ENCODE measurements around the gene SMYD3.
"Not testable (repeated sequence)": the region's sequence is repeated elsewhere in the genome, so short reads cannot be mapped to it uniquely, and the experiment has no call there.

Gene SMYD3

DNA sequence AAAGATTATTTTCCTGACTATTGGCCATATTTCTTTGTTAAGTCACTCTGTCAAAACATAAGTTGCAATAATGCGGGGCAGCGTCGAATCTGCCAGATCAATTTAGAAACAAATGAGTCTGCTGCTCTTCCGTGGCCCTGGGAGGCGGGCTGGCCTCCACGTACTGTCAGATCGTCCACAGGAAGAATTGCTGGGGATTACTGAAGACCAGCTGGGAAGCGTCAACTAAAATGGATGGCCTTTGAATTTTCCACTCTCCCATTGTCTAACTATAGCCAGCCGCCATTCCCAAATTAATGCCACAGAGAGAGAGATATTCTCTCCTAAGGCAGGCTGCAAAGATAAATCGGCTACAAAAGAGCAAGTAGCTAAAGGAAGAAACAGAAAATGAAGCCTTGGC lies 560.2 kb downstream of the SMYD3 start:
- DNase-seq, result no peak
- in situ Hi-C loops (cut with HindIII; ENCODE audit: low pct_ligation_motif_present, low sequenced_read_pairs), result no loop called here
- H3K27ac ChIP-seq, result no peak overlapping the region
- H3K36me3 ChIP-seq (replicated peaks), result no peaks in the 10 kb centered on the region
- H3K4me3 ChIP-seq (ENCODE audit: low read depth, low read length), result no peak overlapping the region
- TF ChIP-seq, protein P1, sequence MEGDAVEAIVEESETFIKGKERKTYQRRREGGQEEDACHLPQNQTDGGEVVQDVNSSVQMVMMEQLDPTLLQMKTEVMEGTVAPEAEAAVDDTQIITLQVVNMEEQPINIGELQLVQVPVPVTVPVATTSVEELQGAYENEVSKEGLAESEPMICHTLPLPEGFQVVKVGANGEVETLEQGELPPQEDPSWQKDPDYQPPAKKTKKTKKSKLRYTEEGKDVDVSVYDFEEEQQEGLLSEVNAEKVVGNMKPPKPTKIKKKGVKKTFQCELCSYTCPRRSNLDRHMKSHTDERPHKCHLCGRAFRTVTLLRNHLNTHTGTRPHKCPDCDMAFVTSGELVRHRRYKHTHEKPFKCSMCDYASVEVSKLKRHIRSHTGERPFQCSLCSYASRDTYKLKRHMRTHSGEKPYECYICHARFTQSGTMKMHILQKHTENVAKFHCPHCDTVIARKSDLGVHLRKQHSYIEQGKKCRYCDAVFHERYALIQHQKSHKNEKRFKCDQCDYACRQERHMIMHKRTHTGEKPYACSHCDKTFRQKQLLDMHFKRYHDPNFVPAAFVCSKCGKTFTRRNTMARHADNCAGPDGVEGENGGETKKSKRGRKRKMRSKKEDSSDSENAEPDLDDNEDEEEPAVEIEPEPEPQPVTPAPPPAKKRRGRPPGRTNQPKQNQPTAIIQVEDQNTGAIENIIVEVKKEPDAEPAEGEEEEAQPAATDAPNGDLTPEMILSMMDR (IDR thresholded peaks at IDR 0.05; ENCODE audit: low read depth, low read length, missing control alignments), result no peak
- no peaks in the 10 kb centered on the region for H3K27me3 ChIP-seq (replicated peaks)

DNA sequence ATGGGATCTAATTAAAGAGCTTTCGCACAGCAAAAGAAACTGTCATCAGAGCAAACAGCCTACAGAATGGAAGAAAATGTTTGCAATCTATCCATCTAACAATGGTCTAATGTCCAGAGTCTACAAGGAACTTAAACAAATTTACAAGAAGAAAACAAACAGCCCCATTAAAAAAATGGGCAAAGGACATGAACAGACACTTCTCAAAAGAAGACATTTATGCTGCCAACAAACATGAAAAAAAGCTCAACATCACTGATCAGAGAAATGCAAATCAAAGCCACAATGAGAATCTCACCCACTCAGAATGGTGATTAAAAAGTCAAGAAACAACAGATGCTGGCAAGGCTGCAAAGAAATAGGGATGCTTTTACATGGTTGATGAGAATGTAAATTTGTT lies 561.9 kb downstream of the SMYD3 start:
- H3K36me3 ChIP-seq (replicated peaks); H3K4me3 ChIP-seq (ENCODE audit: low read depth, low read length); H3K27me3 ChIP-seq (replicated peaks); DNase-seq; in situ Hi-C loops (cut with HindIII; ENCODE audit: low pct_ligation_motif_present, low sequenced_read_pairs); H3K27ac ChIP-seq: not testable (repeated sequence)

DNA sequence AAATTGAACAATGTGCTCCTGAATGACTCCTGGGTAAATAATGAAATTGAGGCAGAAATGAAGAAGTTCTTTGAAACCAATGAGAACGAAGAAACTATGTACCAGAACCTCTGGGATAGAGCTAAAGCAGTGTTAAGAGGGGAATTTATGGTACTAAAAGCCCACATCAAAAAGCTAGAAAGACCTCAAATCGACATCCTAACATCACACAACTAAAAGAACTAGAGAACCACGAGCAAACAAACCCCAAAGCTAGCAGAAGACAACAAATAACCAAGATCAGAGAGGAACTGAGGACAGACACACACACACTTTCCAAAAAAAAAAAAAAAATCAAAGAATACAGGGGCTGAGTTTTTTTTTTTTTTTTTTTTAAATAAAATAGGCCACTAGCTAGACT lies 564.2 kb downstream of the SMYD3 start:
- no peak overlapping the region for H3K27ac ChIP-seq
- TF ChIP-seq, protein P1 (IDR thresholded peaks at IDR 0.05; ENCODE audit: low read depth, low read length, missing control alignments), result no peak
- in situ Hi-C loops (cut with HindIII; ENCODE audit: low pct_ligation_motif_present, low sequenced_read_pairs), result no loop called here

DNA sequence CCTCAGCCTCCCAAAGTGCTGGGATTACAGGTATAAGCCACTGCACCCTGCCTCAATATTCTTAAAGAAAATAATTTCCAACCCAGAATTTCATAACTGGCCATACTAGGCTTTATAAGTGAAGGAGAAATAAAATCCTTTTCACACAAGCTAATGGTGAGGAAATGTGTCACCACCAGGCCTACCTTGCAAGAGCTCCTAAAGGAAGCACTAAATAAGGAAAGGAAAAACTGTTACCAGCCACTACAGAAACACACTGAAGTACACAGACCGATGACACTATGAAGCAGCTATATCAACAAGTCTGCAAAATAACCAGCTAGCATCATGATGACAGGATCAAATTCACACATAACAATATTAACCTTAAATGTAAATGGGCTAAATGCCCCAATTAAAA lies 565.3 kb downstream of the SMYD3 start:
- H3K27ac ChIP-seq; in situ Hi-C loops (cut with HindIII; ENCODE audit: low pct_ligation_motif_present, low sequenced_read_pairs): not testable (repeated sequence)

More for the DNA sequence above, 564.2 kb downstream of the SMYD3 start:
- no peaks in the 10 kb centered on the region for H3K36me3 ChIP-seq (replicated peaks)
- no peak overlapping the region for H3K4me3 ChIP-seq (ENCODE audit: low read depth, low read length)
- no peaks in the 10 kb centered on the region for H3K27me3 ChIP-seq (replicated peaks)
- no peak for DNase-seq

DNA sequence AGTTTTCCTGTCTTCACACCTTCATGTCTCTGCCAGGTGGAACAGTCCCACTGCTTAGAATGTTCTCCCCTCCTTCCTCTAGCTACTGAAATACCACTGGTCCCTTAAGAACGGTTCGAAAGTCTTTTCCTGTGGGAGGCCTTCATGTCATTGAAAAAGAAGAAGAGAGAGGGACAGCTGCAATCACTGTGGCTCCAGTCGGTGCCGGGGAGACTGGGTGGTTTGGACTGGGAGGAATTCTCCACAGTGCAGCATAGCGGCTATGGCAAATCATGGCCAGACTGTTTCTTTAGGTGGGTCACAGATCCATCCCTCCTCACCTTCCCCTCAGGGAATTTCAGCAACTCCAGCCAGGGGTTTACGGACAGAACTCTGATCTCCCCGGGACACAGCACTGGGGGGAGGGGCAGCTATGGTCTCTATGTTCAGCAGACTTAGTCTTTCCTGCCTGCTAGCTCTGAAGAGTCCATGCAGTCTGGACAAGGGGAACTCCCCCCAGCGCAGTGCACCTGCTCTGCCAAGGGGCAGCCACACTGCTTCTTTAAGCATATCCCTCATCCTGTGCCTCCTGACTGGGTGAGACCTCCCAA lies 567.2 kb downstream of the SMYD3 start:
- in situ Hi-C loops (cut with HindIII; ENCODE audit: low pct_ligation_motif_present, low sequenced_read_pairs), result no loop called here

More for the DNA sequence above, 565.3 kb downstream of the SMYD3 start:
- not testable (repeated sequence) for H3K27me3 ChIP-seq (replicated peaks); H3K36me3 ChIP-seq (replicated peaks); H3K4me3 ChIP-seq (ENCODE audit: low read depth, low read length); DNase-seq

DNA sequence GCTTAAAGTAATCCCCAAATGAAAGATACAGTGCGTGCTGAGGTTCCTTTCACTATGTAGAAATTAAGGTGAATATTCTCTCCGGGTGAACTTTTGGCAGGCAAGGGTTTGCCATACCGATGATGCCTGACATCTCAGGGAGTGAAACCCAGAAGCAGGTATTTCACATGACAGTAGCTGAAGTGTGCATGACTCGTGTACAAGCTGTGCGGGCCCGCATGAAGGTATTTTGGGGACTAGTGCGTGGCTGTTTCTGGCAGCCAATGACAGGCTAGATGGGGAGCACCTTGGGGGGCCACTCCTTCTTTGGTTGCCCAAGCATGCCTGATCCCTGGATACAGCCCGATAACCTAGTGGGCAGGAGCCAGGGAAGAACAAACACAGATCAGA lies 569.0 kb downstream of the SMYD3 start:
- Histone ChIP-seq H3K4me3 (ENCODE audit: low read depth, low read length) (no peak overlapping the region), H3K27me3 (replicated peaks) (no peaks in the 10 kb centered on the region), H3K27ac (no peak overlapping the region), H3K36me3 (replicated peaks) (no peaks in the 10 kb centered on the region)
- TF ChIP-seq, protein P1 (IDR thresholded peaks at IDR 0.05; ENCODE audit: low read depth, low read length, missing control alignments), result no peak
- no peak for DNase-seq
- in situ Hi-C loops (cut with HindIII; ENCODE audit: low pct_ligation_motif_present, low sequenced_read_pairs), result no loop called here

More for the DNA sequence above, 567.2 kb downstream of the SMYD3 start:
- no peaks in the 10 kb centered on the region for H3K27me3 ChIP-seq (replicated peaks)
- H3K27ac ChIP-seq, result no peak overlapping the region
- H3K4me3 ChIP-seq (ENCODE audit: low read depth, low read length), result no peak overlapping the region
- DNase-seq, result no peak
- no peaks in the 10 kb centered on the region for H3K36me3 ChIP-seq (replicated peaks)
- TF ChIP-seq, protein P1 (IDR thresholded peaks at IDR 0.05; ENCODE audit: low read depth, low read length, missing control alignments), result no peak
